ENCODE data around the gene ANKRD7.

ANKRD7 gene

DNA sequence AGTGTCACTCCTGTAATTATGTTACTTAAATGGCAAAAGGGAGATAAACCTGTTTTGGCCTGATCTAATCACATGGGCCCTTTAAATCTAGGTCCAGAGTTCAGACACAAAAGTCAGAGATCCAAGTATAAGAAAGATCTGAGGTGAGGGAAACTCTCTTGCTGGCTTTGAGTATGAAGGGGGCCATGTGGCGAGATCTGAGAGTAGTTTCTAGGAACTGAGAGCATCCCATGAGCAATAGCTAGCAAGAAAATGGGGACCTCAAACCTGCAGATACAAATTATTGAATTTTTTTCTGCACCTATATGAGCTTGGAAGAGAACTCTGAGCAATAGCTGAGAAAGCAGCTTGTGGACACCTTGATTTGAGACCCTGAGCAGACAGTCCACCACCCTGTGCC is 27.6 kb downstream of the ANKRD7 start:
- DNase-seq (ENCODE audit: insufficient read length, low spot score), result no peak
- no peak for FAIRE-seq
- TF ChIP-seq POLR2A (IDR thresholded peaks at IDR 0.05; ENCODE audit: low read depth, low read length), result no peak

DNA sequence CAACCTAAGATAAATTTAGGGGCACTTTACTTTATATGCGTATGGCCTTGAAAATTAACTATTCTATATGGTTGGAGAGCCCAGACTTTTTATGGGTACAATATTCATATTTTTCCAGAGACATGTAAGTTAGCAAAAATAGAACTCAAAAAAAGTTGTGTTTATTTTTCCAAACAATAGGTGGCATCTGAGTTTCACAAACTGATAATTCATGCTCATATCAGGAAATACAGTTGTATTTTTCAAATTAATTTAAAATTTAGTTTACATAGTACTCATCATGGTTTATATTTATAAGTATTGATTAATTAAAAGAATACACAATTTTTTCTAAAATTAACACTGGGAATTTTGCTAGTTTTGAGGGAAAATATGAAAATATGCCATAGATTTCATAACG is 34.6 kb downstream of the ANKRD7 start:
- no peak for TF ChIP-seq POLR2A (IDR thresholded peaks at IDR 0.05; ENCODE audit: low read depth, low read length)
- DNase-seq (ENCODE audit: insufficient read length, low spot score) (no peak), FAIRE-seq (no peak)

DNA sequence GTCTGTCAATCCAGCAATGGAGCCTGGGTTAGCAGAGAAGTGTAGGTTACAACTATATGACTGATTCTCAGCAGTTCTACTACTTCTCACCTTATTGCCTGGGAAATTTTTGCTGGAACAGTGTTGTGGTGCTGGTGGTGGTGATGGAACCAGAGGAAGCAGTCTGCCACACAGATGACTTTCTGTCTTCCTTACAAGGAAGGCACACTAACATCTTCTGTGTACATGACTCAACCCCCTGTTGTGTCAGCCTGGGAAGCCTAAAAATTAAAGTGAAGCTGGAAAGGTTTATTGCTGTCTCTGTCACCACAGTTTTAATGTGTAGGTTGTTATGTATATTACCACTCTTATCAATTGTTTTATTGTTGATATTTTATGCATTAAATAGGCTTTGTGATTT is 40.3 kb downstream of the ANKRD7 start:
- TF ChIP-seq POLR2A (IDR thresholded peaks at IDR 0.05; ENCODE audit: low read depth, low read length), result no peak
- FAIRE-seq (no peak), DNase-seq (ENCODE audit: insufficient read length, low spot score) (no peak)

DNA sequence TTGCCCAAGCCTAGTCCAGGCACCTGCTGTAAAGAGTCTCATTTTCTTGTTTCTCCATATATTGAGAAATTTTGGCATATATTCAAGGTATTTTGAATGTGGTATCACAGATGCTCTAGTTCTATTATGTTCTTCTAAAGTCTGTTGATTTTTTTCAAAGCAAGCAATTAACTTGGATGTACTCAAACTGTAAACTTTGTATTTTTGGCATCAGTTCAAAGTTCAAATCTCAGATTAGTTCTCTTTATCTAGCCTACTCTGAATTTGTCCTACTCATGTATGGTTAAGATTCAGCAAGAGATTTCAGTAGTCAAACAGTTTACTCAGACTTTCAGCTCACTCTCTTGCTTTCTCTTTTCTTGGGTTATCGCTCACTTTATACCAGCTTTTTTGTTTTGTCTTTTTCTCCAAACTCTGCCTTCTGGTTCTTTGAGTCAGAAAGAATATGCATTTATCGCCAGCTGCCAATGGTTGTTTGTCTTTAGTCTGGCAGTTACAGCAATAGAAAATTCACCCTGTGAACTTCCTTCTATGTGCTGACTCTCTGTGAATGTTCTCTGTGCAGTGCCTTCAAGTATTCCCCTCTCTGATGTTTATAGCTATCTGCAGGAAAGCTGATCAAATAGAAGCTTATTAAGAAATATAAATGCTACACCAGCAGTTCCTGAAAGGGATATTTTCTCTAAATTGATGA is 56.0 kb downstream of the ANKRD7 start:
- DNase-seq (ENCODE audit: insufficient read length, low spot score) (no peak), FAIRE-seq (no peak)
- no peak for TF ChIP-seq POLR2A (IDR thresholded peaks at IDR 0.05; ENCODE audit: low read depth, low read length)

DNA sequence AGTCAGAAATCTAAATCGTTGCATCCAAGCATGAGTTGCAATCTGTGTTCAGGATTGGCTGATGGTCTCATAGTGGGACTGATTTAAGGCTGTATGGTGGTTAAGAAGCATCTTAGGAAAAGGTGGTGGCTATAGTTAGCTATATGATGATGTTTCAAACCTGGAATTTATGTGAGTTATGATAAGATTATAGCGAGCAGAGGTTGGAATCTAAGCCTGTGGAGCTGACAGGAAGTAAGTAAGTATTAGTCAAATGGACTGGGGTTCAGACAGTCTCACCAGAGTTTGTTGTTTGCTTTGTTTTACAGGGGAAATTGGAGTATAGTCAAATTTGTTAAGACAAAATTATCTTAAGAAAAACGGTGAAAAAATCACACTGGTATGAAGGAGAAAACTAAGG is 56.7 kb downstream of the ANKRD7 start:
- FAIRE-seq, result peak; percentile 52
- no peak for TF ChIP-seq POLR2A (IDR thresholded peaks at IDR 0.05; ENCODE audit: low read depth, low read length)
- DNase-seq (ENCODE audit: insufficient read length, low spot score), result no peak

DNA sequence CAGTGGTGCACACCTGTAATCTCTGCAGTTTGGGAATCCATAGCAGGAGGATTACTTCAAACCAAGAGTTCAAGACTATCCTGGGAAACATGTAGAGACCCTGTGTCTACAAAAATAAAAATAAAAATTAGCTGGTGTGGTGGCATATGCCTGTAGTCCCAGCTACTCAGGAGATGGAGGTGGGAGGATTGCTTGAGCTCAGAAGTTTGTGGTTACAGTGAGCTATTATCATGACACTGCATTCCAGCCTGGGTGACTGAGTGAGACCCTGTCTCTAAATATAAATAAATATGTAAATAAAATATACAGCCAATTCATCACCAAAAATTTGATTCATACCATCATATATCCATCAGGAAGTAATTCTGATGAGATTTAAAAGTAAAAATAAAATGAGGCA is 60.9 kb downstream of the ANKRD7 start:
- no peak for TF ChIP-seq POLR2A (IDR thresholded peaks at IDR 0.05; ENCODE audit: low read depth, low read length)
- no peak for FAIRE-seq
- no peak for DNase-seq (ENCODE audit: insufficient read length, low spot score)

DNA sequence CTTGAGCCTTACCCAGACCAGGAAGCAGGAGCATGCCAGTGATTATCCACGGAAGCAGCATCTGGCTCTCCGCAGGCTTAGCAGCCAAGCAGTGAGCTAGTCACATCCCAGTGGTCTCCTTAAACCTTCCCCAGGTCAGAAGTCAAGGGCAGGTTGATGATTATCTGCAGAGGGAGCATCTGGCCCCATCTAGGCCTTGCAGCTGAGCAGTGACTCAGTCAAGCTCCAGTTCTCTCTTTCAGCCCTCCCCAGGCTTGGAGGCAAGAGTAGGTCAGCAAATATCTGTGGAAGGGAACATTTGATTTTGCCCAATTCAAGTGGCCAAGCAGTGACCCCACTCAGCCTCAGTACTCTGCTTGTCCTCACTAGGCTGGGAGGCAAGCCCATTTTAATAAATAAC is 61.6 kb downstream of the ANKRD7 start:
- no peak for FAIRE-seq
- no peak for TF ChIP-seq POLR2A (IDR thresholded peaks at IDR 0.05; ENCODE audit: low read depth, low read length)
- no peak for DNase-seq (ENCODE audit: insufficient read length, low spot score)

DNA sequence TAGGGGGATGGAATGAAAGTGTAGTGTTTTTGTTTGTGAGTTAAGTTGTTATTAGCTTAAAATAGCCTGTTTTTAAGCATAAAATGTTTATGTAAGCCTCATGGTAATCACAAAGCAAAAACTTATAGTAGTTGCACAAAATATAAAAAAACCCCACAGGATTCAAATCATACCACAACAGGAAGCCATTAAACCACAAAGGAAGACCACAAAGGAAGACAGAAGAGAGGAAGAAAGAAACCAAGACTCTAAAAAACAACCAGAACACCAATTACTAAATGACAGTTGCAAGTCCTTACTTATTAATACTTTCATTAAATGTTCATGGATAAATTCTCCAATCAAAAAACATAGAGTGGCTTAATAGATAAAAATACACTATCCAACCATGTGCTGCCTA is 63.6 kb downstream of the ANKRD7 start:
- DNase-seq (ENCODE audit: insufficient read length, low spot score) (no peak), FAIRE-seq (no peak)
- TF ChIP-seq POLR2A (IDR thresholded peaks at IDR 0.05; ENCODE audit: low read depth, low read length), result no peak

DNA sequence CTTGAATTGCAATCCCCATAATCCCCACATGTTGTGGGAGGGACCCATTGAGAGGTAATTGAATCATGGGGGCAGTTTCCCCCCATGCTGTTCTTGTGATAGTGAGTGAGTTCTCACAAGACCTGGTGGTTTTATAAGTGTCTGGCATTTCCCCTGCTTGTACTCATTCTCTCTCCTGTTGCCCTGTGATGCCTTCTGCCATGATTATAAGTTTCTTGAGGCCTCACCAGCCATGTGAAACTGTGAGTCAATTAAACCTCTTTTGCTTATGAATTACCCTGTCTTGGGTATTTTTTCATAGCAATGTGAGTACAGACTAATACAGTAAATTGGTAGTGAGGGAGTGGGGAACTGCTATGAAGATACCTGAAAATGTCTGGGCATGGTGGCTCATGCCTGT is 65.0 kb downstream of the ANKRD7 start:
- FAIRE-seq (no peak), DNase-seq (ENCODE audit: insufficient read length, low spot score) (no peak)
- TF ChIP-seq POLR2A (IDR thresholded peaks at IDR 0.05; ENCODE audit: low read depth, low read length), result no peak
